GM19351 (cell line): Measurements from ENCODE around the gene WWC1.
"Not testable (repeated sequence)": the region's sequence is repeated elsewhere in the genome, so short reads cannot be mapped to it uniquely, and the experiment has no call there.

Experiments
- ATAC-seq: cut with Tn5 transposase; IDR thresholded peaks from one replicate; pipeline ENCODE4 v1.9.1; 2021; ENCODE audit warnings: mild to moderate bottlenecking, moderate library complexity; ENCODE audit not compliant: unreplicated experiment

WWC1 gene

GRCh38 chr5:168432903-168433302 lies 141.5 kb downstream of the WWC1 start:
- ATAC-seq, result peak; percentile 55

DNA sequence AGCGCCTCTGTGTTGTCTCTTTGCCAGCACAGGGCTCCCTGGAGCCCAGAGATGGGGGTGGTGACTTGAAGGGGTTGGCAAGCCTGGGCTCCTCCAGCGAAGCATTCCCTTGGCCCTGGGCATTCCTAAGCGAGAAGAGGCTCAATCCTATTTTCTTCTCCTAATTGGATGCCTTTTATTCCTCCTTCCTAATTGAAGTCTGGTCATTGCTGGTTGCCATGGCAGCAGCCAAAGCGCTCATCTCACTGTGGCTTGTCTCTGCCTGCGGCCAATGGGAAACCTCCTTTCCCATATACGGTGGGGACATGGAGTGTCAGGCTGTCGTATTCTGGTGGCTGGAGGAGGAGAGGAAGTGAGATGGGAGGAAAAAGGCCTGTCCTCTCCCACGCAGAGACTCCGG lies 142.6 kb downstream of the WWC1 start:
- ATAC-seq, result no peak

GRCh38 chr5:168434746-168435321 lies 143.4 kb downstream of the WWC1 start:
- ATAC-seq, result no peak

- ATAC-seq, result not testable (repeated sequence)
These were observed 143.9 kb downstream of the WWC1 start for GRCh38 chr5:168435340-168435739.

DNA sequence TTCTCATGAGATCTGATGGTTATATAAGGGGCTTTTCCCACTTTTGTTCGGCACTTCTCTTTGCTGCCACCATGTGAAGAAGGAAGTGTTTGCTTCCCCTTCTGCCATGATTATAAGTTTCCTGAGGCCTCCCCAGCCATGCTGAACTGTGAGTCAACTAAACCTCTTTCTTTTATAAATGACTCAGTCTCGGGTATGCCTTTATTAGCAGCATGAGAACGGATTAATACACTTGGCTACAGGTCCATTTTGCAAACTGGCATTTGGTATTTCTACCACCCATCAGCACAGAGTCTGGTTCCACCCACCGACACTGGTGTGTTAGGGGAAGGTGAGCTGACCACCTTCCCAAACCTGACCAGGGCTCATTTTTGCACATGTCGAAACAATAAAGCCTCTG lies 146.9 kb downstream of the WWC1 start:
- ATAC-seq, result no peak

- ATAC-seq, result no peak
These were observed 152.1 kb downstream of the WWC1 start for GRCh38 chr5:168443533-168443932.

DNA sequence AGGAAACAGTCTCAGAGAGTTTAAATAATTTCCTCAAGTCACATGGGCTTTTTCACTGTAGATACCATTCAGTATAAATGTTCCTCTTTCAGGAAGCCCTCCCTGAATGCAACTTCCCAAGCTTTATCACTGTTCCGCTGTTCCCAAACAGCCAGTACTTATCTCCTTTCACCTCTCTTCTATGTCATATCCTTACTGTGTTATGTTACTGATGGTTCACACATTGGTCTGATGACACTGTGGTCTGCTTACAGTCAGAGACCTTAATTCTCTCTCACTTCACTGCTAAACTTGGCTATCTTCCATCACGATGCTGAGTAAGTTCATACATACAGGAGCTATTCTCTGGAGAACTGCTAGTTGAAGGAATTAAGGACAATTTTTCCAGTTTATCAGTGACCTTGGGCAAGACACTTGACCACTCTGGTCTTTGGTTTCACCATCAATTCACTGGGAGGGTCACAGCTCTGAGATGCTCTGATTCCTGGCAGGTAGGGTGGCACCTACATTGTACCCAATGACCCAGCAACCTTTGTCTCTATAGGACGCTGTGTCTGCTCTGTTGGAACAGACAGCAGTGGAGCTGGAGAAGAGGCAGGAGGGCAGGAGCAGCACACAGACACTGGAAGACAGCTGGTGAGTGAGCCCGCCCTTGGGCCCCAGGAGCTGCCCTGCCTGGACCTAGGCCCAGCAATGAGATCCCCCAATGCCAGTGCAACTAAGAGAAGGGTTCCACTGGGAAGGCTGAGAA lies 152.7 kb downstream of the WWC1 start:
- ATAC-seq, result no peak

- ATAC-seq, result no peak
These were observed 155.7 kb downstream of the WWC1 start for GRCh38 chr5:168446983-168447619.

- ATAC-seq, result no peak
These were observed 156.4 kb downstream of the WWC1 start for GRCh38 chr5:168447808-168448207.

DNA sequence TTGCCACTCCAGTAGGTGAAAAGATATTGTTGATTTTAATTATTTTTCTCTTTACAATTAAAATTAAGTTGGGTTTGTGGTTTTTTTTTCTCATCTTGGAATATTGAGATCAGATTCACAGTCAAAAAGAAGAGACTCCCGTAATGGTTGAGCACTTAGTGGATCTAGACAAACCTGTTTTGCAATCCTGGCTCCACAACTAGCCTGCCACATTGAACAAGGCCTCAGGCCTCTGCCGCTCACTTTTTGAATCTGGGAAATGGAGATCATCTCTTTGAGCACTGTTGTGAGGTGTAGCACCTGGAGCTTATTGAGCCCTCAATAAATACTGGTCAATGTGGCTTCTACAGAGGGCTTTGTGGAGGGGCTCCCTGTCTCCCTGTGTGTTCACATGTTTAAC lies 157.7 kb downstream of the WWC1 start:
- no peak for ATAC-seq

DNA sequence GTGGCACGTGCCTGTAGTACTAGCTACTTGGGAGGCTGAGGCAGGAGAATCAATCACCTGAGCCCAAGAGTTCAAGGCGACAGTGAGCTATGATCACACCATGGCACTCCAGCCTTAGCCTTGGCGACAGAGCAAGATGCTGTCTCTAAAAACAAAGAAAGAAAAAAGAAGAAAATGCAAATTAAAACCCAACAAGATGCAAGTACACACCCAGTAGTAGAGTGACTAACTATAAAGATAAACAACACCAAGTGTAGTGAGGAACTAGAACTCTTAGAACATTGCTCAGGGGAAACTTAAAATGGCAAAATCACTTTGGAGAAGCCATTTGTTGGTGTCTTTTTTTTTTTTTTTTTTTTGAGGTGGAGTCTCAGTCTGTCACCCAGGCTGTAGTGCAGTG lies 160.1 kb downstream of the WWC1 start:
- no peak for ATAC-seq

DNA sequence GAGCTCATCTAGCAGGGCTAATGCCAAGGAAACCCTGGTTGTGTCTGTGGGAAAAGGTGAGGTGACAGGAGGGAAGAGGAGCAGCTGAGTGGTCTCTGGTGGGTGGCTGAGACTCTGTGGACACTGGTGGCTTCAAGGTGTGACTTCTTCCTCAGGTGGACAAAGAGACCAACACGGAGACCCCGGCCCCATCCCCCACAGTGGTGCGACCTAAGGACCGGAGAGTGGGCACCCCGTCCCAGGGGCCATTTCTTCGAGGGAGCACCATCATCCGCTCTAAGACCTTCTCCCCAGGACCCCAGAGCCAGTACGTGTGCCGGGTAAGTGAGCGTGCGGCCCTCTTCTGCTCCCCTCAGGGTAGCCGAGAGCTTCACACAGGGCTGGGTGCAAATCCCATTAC lies 163.8 kb downstream of the WWC1 start:
- ATAC-seq, result no peak

DNA sequence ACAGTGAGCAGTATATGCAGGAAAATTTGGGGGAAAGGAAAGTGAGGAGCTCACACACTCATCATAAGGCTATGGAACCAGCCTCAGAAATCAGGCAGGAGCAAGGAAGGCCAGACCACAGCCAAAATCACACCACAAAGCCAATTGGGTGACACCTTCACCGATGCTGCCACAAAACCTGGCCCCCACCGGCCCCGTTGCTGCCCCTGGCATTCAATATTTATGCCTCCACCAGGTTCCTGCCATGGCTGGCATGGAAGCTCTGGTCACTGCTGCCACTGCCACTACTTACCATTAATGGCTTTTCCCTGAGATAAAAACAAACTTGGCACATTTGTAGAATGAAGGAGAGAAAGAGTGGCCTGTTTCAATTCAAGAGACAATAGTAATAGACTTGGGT lies 166.1 kb downstream of the WWC1 start:
- ATAC-seq, result no peak

DNA sequence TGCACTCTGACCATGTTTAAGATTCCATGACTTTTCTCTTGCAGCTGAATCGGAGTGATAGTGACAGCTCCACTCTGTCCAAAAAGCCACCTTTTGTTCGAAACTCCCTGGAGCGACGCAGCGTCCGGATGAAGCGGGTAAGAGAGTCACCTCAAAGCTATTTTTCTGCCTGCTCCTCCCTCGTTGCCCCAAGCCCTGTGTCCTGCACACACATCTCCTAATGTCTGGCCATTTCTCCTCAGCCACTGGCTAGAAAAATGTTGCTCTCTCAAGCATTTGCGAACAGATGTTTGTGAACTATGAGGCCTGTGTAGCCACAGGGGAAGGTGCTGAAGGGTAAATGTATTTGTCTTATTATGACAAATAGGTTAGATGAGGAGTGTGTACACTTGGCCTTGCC lies 169.2 kb downstream of the WWC1 start:
- ATAC-seq, result no peak

DNA sequence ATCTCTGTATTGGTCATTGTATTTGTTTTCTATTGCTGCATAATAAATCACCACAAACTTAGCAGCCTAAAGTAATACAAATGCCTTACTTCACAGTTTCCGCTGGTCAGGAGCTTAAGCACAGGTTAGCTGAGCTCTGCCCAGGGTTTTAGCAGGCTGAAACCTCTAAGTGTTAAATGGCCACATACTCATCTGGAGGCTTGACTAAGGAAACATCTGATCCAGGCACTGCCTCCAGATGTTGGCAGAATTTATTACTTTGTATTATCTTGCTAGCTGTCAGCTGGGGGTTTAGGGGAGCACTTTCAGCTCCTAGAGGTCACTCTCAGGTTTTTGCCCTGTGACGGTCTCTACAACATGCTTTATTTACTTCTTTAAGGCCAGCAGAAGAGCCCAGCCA lies 171.6 kb downstream of the WWC1 start:
- ATAC-seq, result no peak

DNA sequence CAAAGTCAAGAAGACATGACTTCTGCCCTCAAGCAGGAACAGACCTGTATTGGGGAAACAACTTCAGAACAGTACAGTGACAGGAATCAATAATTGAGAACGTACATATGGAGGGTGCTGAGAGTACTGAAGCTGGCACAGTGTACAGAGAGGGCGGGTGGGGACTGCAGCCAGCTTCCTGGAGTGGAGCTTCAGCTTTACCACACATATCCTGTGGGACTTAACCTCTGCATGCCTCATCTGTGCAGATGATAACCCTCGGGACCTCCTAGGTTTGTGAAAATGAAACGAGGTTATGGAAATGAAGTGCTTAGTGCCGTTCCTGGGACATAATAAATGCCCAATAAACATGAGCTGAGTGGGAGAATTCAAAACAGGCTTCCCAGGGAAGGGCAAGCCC lies 172.8 kb downstream of the WWC1 start:
- no peak for ATAC-seq

GRCh38 chr5:168464641-168465040 lies 173.2 kb downstream of the WWC1 start:
- ATAC-seq, result no peak

- ATAC-seq, result no peak
These were observed 176.4 kb downstream of the WWC1 start for GRCh38 chr5:168467755-168468330.

DNA sequence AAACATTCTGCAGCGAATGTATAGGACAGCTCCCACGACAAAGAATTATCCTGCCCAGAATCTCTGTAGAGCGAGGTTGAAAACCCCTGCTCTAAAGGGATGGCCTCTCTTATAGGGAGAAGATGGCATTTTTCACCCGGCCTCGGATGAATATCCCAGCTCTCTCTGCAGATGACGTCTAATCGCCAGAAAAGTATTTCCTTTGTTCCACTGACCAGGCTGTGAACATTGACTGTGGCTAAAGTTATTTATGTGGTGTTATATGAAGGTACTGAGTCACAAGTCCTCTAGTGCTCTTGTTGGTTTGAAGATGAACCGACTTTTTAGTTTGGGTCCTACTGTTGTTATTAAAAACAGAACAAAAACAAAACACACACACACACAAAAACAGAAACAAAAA lies 177.4 kb downstream of the WWC1 start:
- ATAC-seq, result no peak

GRCh38 chr5:168469816-168470215 lies 178.4 kb downstream of the WWC1 start:
- ATAC-seq, result no peak

DNA sequence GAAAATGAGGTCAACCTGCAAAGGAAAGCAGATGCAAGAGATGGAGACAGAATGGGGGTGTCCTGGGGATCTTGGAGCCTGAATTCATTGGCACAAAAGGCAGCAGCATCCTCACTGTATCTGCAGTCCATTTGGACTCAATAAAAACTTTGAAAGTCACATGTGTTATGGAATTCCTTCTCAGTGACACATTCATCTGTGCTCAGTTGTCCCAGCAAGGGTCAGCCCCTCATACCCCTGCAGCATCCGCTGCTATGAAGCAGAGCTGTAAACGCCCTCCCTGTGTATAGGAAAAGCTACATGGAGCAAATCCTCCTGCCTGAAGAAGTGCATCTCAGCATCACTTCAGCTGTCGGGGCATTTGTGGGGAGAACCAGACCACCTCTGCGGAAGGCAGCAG lies 180.3 kb downstream of the WWC1 start:
- ATAC-seq, result no peak

GRCh38 chr5:168472329-168472728 lies 180.9 kb downstream of the WWC1 start:
- ATAC-seq, result no peak
